ENCODE measurements around the gene GPSM1.

DNA sequence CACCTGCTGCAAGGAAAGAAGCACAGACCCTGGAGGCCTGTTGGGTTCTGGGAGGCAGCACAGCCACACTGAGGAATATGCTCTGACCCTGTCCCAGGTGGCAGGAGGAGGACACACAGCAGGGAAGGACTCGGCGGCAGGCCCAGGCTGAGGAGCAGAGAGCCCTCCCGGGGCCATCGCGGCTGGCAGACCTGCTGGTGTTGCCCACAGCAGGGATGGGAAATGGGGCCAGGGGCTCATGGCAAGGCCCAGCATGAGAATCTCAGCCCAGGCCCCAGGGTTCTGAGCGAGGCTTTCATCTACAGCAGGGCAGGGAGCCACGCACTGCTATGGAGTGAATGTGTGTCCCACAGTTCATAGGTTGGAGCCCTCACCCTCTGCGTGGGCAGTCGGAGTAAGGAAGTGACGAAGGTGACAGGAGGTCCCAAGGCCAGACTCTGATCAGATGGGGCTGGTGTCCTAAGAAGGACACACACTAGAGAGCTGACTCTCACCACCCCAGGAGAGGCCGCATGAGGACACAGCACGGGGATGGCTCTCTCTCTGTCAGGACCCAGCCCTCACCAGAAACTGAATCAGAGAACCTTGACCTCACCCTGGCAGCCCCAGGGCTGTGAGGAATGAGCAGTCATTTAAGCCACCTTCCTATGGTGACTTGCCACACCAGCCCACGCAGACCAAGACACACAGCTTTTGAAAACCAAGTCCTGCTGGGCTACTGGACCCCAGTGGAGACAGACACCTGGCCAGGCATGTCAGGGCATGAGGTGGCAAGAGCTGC is 10.3 kb upstream of the GPSM1 start:
- TF ChIP-seq, protein P1, sequence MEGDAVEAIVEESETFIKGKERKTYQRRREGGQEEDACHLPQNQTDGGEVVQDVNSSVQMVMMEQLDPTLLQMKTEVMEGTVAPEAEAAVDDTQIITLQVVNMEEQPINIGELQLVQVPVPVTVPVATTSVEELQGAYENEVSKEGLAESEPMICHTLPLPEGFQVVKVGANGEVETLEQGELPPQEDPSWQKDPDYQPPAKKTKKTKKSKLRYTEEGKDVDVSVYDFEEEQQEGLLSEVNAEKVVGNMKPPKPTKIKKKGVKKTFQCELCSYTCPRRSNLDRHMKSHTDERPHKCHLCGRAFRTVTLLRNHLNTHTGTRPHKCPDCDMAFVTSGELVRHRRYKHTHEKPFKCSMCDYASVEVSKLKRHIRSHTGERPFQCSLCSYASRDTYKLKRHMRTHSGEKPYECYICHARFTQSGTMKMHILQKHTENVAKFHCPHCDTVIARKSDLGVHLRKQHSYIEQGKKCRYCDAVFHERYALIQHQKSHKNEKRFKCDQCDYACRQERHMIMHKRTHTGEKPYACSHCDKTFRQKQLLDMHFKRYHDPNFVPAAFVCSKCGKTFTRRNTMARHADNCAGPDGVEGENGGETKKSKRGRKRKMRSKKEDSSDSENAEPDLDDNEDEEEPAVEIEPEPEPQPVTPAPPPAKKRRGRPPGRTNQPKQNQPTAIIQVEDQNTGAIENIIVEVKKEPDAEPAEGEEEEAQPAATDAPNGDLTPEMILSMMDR (IDR thresholded peaks at IDR 0.05) = no peak
- TF ChIP-seq POLR2A (IDR thresholded peaks at IDR 0.05) = no peak
- TF ChIP-seq POLR2AphosphoS5 (IDR thresholded peaks at IDR 0.05) = no peak
